ENCODE measurements around the gene PDIA2.

PDIA2 gene

GRCh38 chr16:259226-259625 is 23.7 kb upstream of the PDIA2 start:
- no peak overlapping the region for H3K4me3 ChIP-seq (ENCODE audit: low read depth, low read length)
- TF ChIP-seq CTCF (IDR thresholded peaks at IDR 0.05; ENCODE audit: borderline replicate concordance, insufficient read depth, low read depth, low read length): no peak

GRCh38 chr16:259814-260253 is 23.1 kb upstream of the PDIA2 start:
- TF ChIP-seq CTCF (IDR thresholded peaks at IDR 0.05; ENCODE audit: borderline replicate concordance, insufficient read depth, low read depth, low read length): no peak

GRCh38 chr16:260326-260725 is 22.6 kb upstream of the PDIA2 start:
- no peak for TF ChIP-seq CTCF (IDR thresholded peaks at IDR 0.05; ENCODE audit: borderline replicate concordance, insufficient read depth, low read depth, low read length)
- H3K4me3 ChIP-seq (ENCODE audit: low read depth, low read length): no peak overlapping the region

More at GRCh38 chr16:259814-260253, 23.1 kb upstream of the PDIA2 start:
- H3K4me3 ChIP-seq (ENCODE audit: low read depth, low read length): no peak overlapping the region

- TF ChIP-seq CTCF (IDR thresholded peaks at IDR 0.05; ENCODE audit: borderline replicate concordance, insufficient read depth, low read depth, low read length): no peak
- H3K4me3 ChIP-seq (ENCODE audit: low read depth, low read length): no peak overlapping the region
These were observed 21.8 kb upstream of the PDIA2 start for GRCh38 chr16:261031-261691.

- TF ChIP-seq CTCF (IDR thresholded peaks at IDR 0.05; ENCODE audit: borderline replicate concordance, insufficient read depth, low read depth, low read length): no peak
- H3K4me3 ChIP-seq (ENCODE audit: low read depth, low read length): no peak overlapping the region
These were observed 20.7 kb upstream of the PDIA2 start for GRCh38 chr16:262121-262745.

GRCh38 chr16:263182-263774 is 19.7 kb upstream of the PDIA2 start:
- no peak for TF ChIP-seq CTCF (IDR thresholded peaks at IDR 0.05; ENCODE audit: borderline replicate concordance, insufficient read depth, low read depth, low read length)
- H3K4me3 ChIP-seq (ENCODE audit: low read depth, low read length): no peak overlapping the region

- no peak overlapping the region for H3K4me3 ChIP-seq (ENCODE audit: low read depth, low read length)
- no peak for TF ChIP-seq CTCF (IDR thresholded peaks at IDR 0.05; ENCODE audit: borderline replicate concordance, insufficient read depth, low read depth, low read length)
These were observed 19.0 kb upstream of the PDIA2 start for GRCh38 chr16:263944-264343.

Measured in GM12875 (cell line).